ENCODE data around the gene ZNF80.

ZNF80 gene

DNA sequence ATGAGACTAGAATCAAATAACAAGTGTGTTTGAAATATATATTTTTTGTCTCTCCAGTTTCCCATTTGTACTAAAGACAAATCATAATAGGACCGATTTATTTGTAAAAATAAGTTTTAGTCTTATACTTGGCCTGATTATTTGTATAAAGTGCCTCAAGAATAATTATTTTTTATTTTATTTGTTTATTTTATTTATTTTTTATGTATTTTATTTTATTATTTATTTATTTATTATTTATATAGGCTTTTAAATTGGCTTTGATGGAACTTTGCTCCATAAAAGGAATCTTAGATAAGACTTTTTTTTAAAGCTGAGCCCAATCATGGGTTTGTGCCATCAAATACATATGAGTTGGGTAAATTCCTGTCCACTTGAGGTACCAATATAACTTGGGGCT, 22.2 kb upstream of the ZNF80 start:
- no peak for TF ChIP-seq EZH2 (IDR thresholded peaks at IDR 0.05; ENCODE audit: borderline replicate concordance, low read depth, low read length, severe bottlenecking)
- TF ChIP-seq, protein P1, sequence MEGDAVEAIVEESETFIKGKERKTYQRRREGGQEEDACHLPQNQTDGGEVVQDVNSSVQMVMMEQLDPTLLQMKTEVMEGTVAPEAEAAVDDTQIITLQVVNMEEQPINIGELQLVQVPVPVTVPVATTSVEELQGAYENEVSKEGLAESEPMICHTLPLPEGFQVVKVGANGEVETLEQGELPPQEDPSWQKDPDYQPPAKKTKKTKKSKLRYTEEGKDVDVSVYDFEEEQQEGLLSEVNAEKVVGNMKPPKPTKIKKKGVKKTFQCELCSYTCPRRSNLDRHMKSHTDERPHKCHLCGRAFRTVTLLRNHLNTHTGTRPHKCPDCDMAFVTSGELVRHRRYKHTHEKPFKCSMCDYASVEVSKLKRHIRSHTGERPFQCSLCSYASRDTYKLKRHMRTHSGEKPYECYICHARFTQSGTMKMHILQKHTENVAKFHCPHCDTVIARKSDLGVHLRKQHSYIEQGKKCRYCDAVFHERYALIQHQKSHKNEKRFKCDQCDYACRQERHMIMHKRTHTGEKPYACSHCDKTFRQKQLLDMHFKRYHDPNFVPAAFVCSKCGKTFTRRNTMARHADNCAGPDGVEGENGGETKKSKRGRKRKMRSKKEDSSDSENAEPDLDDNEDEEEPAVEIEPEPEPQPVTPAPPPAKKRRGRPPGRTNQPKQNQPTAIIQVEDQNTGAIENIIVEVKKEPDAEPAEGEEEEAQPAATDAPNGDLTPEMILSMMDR (IDR thresholded peaks at IDR 0.05; ENCODE audit: borderline replicate concordance, extremely low read depth, low read length, poor library complexity, severe bottlenecking), result no peak
- Histone ChIP-seq H3K4me3 (ENCODE audit: low read depth in 1 of 2, low read length in 2 of 2) (no peak overlapping the region), H3K9me3 (ENCODE audit: insufficient read depth, low read length, severe bottlenecking) (peaks cover 6% of the 10 kb centered on the region), H2AFZ (ENCODE audit: low read depth, low read length) (no peak overlapping the region), H3K27me3 (ENCODE audit: insufficient read depth, low read length, poor library complexity) (no peaks in the 10 kb centered on the region), H3K36me3 (ENCODE audit: insufficient read depth, low read length) (no peaks in the 10 kb centered on the region), H3K27ac (ENCODE audit: low read length) (no peak overlapping the region), H3K4me1 (ENCODE audit: insufficient read depth, low read length) (no peaks in the 10 kb centered on the region), H3K9ac (ENCODE audit: low read depth, low read length) (no peak overlapping the region), H4K20me1 (ENCODE audit: insufficient read depth, low read length) (no peaks in the 10 kb centered on the region), H3K4me2 (ENCODE audit: insufficient read depth, low read length) (no peak overlapping the region), H3K79me2 (ENCODE audit: insufficient read depth, low read length) (no peaks in the 10 kb centered on the region)
- no peak for DNase-seq
- ATAC-seq (ENCODE audit: insufficient read depth, low read depth), result no peak

DNA sequence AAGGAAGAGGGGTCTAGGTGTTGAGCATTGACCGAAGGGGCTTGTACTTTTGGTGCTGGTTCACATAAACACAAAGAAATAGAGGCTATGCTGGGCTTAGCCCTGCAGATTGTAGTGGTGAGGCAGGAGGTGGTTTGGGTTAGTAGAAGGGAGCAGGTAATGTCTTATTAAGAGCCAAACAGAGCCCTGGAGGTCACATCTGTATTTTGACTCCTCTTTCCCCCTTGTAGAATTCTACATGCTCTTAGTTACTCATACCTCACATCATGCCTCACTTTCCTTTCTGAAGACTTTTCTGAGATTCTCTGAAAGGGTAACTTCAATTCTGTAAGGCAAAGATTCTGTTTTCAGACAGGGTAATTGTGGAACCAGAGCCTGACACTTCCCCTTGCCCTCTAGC, 16.1 kb upstream of the ZNF80 start:
- DNase-seq, result no peak
- TF ChIP-seq, protein P1 (IDR thresholded peaks at IDR 0.05; ENCODE audit: borderline replicate concordance, extremely low read depth, low read length, poor library complexity, severe bottlenecking), result no peak
- no peak for TF ChIP-seq EZH2 (IDR thresholded peaks at IDR 0.05; ENCODE audit: borderline replicate concordance, low read depth, low read length, severe bottlenecking)

DNA sequence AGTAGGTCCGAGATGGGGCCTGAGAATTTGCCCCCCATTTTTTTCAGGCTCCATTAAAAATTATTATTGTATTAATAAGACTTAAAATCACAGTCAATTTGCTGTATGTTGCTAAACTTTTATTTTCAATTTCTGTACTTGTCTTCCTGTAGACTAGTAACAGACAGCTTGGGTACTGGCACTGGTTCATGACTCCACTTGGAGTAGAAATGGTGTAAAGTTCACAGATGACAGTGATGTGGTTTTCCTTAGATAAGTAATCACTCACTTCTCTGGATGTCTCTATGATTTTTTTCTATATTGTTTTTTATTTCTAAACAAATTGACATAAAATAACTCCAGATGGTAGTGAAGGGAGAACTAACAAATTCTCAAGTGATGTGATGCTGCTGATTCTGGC, 15.6 kb upstream of the ZNF80 start:
- TF ChIP-seq, protein P1 (IDR thresholded peaks at IDR 0.05; ENCODE audit: borderline replicate concordance, extremely low read depth, low read length, poor library complexity, severe bottlenecking), result no peak
- no peak for TF ChIP-seq EZH2 (IDR thresholded peaks at IDR 0.05; ENCODE audit: borderline replicate concordance, low read depth, low read length, severe bottlenecking)
- H3K4me3 ChIP-seq (ENCODE audit: low read depth in 1 of 2, low read length in 2 of 2), result no peak overlapping the region
- H3K79me2 ChIP-seq (ENCODE audit: insufficient read depth, low read length), result no peaks in the 10 kb centered on the region
- H3K4me1 ChIP-seq (ENCODE audit: insufficient read depth, low read length), result no peaks in the 10 kb centered on the region
- H3K36me3 ChIP-seq (ENCODE audit: insufficient read depth, low read length), result no peaks in the 10 kb centered on the region
- H3K27ac ChIP-seq (ENCODE audit: low read length), result no peak overlapping the region
- DNase-seq, result no peak
- H3K9ac ChIP-seq (ENCODE audit: low read depth, low read length), result no peak overlapping the region
- H3K27me3 ChIP-seq (ENCODE audit: insufficient read depth, low read length, poor library complexity), result no peaks in the 10 kb centered on the region
- no peak overlapping the region for H3K4me2 ChIP-seq (ENCODE audit: insufficient read depth, low read length)
- no peak overlapping the region for H2AFZ ChIP-seq (ENCODE audit: low read depth, low read length)
- no peaks in the 10 kb centered on the region for H4K20me1 ChIP-seq (ENCODE audit: insufficient read depth, low read length)
- no peaks in the 10 kb centered on the region for H3K9me3 ChIP-seq (ENCODE audit: insufficient read depth, low read length, severe bottlenecking)
- ATAC-seq (ENCODE audit: insufficient read depth, low read depth), result no peak

More for the DNA sequence above, 16.1 kb upstream of the ZNF80 start:
- no peak overlapping the region for H3K4me2 ChIP-seq (ENCODE audit: insufficient read depth, low read length)
- H3K27me3 ChIP-seq (ENCODE audit: insufficient read depth, low read length, poor library complexity), result no peaks in the 10 kb centered on the region
- no peaks in the 10 kb centered on the region for H3K4me1 ChIP-seq (ENCODE audit: insufficient read depth, low read length)
- no peak overlapping the region for H3K27ac ChIP-seq (ENCODE audit: low read length)
- no peaks in the 10 kb centered on the region for H3K9me3 ChIP-seq (ENCODE audit: insufficient read depth, low read length, severe bottlenecking)
- no peak overlapping the region for H3K9ac ChIP-seq (ENCODE audit: low read depth, low read length)
- H4K20me1 ChIP-seq (ENCODE audit: insufficient read depth, low read length), result no peaks in the 10 kb centered on the region
- H3K79me2 ChIP-seq (ENCODE audit: insufficient read depth, low read length), result no peaks in the 10 kb centered on the region
- H3K4me3 ChIP-seq (ENCODE audit: low read depth in 1 of 2, low read length in 2 of 2), result no peak overlapping the region
- no peak for ATAC-seq (ENCODE audit: insufficient read depth, low read depth)
- no peak overlapping the region for H2AFZ ChIP-seq (ENCODE audit: low read depth, low read length)
- no peaks in the 10 kb centered on the region for H3K36me3 ChIP-seq (ENCODE audit: insufficient read depth, low read length)

DNA sequence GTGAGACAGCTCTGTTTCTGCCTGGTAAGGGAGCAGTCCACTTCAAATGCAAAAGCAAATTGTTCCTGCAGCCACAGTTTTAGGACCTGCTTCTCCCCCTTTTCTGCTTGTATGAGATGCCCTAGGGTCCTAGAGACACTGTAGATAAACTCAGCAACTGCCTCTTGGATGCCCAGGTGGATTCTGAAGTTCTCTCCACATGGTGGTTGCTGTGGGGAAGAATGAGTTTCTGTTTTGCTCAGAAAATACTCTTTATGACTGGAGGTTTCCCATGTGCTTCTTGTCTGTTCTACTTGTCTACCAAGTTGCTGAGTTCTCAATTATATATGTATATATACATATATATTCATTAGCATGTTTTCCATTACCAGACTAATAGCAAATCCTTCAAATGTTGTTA, 5.6 kb upstream of the ZNF80 start:
- Histone ChIP-seq H3K36me3 (ENCODE audit: insufficient read depth, low read length) (no peaks in the 10 kb centered on the region), H3K4me1 (ENCODE audit: insufficient read depth, low read length) (no peaks in the 10 kb centered on the region), H3K79me2 (ENCODE audit: insufficient read depth, low read length) (no peaks in the 10 kb centered on the region), H3K27ac (ENCODE audit: low read length) (no peak overlapping the region), H3K9me3 (ENCODE audit: insufficient read depth, low read length, severe bottlenecking) (no peaks in the 10 kb centered on the region), H3K4me2 (ENCODE audit: insufficient read depth, low read length) (no peak overlapping the region), H2AFZ (ENCODE audit: low read depth, low read length) (no peak overlapping the region), H3K4me3 (ENCODE audit: low read depth in 1 of 2, low read length in 2 of 2) (no peak overlapping the region), H3K27me3 (ENCODE audit: insufficient read depth, low read length, poor library complexity) (no peaks in the 10 kb centered on the region), H4K20me1 (ENCODE audit: insufficient read depth, low read length) (no peaks in the 10 kb centered on the region), H3K9ac (ENCODE audit: low read depth, low read length) (no peak overlapping the region)
- no peak for TF ChIP-seq EZH2 (IDR thresholded peaks at IDR 0.05; ENCODE audit: borderline replicate concordance, low read depth, low read length, severe bottlenecking)
- TF ChIP-seq, protein P1 (IDR thresholded peaks at IDR 0.05; ENCODE audit: borderline replicate concordance, extremely low read depth, low read length, poor library complexity, severe bottlenecking), result no peak
- no peak for DNase-seq
- ATAC-seq (ENCODE audit: insufficient read depth, low read depth), result no peak

Data from DND-41 (cell line).